Measurements from ENCODE around the gene TNNI2.
"Not testable (repeated sequence)": the region's sequence is repeated elsewhere in the genome, so short reads cannot be mapped to it uniquely, and the experiment has no call there.

The TNNI2 gene

DNA sequence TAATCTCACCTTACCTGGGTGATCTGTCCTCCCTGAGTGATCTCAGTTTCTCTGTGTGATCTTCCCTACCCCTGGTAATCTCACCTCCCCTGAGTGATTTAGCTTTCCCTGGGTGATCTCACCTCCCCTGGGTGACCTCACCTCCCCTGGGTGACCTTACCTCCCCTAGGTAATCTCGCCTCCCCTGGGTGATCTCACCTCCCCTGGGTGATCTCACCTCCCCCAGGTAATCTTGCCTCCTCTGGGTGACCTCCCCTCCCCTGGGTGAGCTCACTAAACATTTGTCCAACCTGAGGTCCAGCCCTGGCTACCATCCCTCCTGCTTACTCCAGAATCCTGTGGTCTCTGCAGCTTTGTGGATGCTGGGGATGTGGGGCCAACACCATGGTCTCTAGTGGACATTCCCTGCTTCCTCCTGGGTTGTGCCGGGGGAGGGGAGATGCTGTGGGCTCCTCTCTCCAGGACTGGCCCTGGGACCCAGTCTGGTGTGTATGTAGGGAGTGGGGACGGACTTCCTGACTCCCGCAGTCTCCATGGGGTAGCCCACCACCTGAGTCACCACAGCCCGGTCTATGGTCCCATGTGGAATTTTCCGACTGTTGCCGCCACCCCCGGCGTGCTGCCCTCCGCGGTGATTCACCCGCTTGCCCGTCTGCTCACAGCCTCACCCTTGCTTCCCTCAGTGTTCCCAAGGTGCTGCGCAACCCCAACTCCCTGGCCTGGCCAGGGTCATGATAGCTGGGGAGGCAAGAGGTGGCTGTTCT, 24.0 kb downstream of the TNNI2 start:
- DNase-seq (ENCODE audit: low spot score), result no peak

DNA sequence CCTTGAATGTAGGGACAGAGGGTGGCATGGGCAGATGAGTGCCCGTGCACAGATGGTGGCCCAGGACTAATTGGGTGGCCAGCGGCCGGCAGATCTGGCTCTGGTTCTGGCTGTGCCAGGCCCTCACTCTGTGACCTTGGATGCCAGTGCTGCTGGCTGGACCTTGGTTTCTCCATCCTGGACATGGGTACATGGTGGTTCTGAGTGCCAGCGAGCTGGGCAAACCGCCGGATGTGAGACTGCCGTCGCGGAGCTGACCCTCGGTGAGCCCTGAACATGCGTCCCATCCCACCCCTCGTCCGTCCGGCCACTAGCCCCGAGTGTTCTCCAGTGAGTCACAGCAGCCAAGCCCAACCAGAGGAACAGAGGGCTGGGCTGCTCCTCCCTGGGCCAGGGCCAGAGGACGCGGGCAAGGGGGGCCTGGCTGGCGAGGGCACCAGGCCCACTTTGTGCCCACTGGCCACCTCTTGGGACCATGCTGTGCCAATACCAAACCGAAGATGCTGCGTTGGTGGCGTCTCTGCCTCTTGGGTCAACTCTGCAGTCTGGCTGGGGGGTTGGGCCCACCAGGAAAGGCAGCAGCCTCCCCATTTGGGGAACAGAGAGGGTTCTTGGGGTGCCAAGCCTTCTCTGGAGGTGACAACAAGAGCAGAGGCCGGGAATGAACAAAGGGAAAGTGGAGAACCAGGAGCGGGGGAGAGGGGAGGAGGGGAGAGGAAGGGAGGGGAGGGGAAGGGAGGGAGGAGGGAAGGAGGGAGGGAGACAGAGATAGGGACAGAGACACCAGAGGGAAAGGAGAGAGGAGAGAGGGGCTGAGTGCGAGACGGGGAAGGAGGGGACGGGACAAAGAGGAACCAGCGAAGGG, 24.8 kb downstream of the TNNI2 start:
- peak; percentile 75 for DNase-seq (ENCODE audit: low spot score)

DNA sequence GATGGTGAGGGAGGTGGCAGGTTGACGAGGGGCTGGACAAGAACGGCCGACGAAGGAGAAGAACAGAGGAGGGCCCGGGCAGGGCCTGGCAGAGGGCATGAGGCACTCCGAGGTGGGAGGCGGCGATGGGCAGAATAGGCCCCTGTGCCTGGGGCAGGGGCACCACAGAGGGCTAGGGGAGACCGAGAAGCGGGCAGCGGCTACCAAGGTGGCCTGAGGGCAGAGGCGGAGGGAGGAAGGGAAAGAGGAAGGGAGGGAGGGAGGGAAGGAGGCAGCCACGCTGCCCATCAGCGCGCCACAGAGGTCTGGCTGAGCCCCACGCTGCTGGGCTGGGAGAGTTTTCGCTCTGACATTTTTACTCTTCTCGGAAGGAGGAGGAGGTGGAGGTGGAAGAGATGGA, 25.4 kb downstream of the TNNI2 start:
- no peak for DNase-seq (ENCODE audit: low spot score)

DNA sequence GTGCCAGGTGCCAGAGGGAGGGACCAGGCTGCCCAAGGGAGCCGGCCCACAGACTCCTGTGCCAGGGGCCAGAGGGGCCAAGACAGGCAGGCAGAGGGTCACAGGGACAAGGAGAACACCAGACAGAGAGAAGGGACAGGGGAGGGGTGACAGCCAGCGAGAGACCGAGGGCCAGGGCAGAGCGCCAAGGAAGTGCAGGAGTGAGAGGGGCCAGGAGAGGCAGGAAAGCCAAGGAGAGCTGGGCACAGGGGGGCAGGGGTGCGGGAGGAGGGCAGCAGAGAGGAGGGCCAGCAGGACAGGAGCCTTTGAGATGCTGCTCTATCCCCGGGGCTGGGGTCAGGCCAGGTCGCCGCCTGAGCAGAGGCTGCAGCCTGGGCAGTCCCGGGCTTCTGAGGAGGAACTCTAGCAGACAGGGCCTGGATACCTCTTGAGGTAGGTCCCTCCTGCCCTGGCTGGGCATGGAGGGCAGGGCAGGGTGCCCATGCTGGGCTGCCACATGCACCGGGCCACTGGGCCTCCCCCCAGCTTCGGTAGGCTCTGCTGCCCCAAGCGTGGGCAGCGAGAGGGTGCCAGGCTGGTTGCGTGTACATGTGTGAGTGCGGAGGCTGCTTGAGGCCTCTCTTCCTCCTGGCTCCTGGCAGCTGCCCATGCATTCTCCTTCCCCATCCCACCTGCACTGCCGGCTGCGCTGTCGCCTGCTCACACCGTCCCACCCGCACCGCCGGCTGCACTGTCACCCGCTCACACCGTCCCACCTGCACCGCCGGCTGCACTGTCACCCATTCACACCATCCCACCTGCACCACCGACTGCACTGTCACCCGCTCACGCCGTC, 26.3 kb downstream of the TNNI2 start:
- DNase-seq (ENCODE audit: low spot score), result no peak

DNA sequence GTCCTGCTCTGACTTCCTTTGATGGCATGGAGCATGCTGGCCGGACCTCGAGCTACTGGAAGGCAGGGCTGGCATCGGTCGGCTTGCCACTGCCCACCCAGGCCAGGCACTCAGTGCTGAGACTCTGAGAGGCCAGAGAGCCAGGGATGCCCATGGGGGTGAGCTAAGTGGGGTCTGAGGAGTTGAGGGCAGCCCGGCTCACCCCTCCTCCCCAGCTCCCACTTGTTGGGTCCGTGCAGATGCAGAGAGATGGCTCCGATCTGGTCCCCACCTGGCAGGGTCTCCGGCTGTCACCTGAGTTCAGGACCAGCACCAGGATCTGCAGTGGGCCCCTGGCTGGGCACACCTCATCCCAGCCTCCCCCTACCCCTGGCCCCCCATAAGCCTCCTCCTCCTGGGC, 27.4 kb downstream of the TNNI2 start:
- DNase-seq (ENCODE audit: low spot score), result no peak

DNA sequence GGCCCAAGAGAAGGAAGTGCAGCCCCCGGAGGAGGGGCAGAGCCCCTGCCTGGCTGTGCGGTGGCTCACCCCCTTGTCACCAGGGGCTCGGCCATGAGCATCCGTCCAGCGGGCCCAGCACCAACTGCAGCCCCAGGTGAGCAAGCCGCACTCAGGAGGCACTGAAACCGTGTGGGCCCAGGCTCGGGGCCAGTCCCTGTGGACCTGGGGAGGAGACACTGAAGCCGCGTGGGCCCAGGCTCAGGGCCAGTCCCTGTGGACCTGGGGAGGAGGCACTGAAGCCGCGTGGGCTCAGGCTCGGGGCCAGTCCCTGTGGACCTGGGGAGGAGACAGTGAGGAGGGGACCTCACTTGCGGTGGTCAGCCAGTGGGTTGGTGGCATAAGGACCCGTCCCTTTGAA, 28.0 kb downstream of the TNNI2 start:
- DNase-seq (ENCODE audit: low spot score), result no peak

DNA sequence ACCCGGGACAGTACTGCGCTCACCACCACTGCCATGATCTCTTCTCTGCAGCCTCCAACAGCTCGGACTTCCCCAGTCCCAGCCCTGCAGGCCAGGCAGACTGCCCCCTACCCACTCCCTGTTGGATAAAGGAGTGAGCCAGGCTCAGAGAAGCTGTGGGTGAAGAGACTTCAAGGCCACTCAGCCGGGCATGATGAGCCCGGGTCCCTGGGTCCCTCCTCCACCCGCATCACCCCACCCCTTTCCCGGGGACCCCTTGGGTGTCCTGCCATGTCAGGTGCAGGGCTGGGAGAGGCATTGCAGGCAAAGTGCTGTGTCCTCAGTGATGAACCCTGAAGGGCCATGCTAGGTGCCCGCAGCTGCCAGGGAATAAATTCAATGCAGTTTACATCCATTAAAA, 28.6 kb downstream of the TNNI2 start:
- no peak for DNase-seq (ENCODE audit: low spot score)

DNA sequence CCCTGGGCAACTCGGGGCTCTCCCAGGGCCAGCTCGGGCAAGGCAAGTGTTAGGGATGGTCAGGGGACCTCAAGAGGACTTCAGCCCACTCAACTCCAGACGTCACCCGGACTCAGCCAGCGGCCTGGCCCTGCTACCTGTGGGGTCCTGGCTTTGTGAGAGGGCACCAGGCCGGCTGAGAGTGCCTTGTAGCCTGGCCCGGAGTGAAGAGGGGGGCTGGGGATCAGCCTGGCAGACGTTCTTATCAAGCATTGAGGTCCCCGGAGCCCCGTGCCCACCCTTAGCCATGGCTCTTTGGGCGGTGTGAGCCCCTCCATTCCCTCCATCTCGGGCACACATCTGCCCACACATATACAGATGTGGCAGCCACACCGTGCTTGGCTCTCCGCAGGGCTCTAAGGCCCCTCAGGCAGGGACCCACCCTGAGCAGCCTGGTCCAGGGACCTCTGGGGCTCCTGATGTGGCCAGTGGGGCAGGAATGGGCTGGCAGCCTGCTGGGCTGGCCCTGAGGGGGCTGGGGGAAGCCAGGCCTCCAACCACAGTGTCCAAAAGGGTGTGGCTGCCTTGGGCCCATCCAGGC, 29.4 kb downstream of the TNNI2 start:
- DNase-seq (ENCODE audit: low spot score), result no peak

DNA sequence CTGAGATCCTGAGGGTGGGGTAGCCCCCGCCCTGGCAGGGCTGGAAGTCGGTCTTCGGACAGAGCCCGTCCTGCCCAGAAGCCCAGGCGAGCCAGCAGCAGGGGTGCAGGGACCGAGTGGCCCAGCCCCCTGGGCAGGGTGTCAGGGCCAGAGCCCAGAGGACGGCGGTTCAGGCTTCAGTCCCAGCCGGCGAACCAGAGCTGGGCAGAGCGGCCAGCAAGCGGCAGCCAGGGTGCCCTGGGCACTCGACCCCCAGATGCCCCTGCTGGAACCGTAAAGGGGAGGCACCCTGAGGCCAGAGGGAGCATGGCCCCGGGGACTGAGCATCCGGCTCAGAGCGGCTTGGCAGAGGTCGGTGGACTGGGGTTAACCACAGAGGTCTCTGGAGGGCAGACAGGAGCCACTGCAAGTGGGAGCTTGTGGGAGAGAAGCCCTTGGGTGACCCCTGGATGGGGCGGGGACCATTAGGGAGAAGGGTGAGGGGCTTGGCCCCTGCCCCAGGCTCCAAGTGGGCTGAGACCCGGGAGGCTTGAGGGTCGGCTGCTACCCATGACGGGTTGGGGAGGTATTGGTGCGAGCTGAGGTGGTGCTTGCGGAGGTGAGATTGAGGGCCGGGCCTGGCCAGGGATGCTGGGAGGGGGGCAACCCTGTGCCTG, 30.0 kb downstream of the TNNI2 start:
- no peak for DNase-seq (ENCODE audit: low spot score)

DNA sequence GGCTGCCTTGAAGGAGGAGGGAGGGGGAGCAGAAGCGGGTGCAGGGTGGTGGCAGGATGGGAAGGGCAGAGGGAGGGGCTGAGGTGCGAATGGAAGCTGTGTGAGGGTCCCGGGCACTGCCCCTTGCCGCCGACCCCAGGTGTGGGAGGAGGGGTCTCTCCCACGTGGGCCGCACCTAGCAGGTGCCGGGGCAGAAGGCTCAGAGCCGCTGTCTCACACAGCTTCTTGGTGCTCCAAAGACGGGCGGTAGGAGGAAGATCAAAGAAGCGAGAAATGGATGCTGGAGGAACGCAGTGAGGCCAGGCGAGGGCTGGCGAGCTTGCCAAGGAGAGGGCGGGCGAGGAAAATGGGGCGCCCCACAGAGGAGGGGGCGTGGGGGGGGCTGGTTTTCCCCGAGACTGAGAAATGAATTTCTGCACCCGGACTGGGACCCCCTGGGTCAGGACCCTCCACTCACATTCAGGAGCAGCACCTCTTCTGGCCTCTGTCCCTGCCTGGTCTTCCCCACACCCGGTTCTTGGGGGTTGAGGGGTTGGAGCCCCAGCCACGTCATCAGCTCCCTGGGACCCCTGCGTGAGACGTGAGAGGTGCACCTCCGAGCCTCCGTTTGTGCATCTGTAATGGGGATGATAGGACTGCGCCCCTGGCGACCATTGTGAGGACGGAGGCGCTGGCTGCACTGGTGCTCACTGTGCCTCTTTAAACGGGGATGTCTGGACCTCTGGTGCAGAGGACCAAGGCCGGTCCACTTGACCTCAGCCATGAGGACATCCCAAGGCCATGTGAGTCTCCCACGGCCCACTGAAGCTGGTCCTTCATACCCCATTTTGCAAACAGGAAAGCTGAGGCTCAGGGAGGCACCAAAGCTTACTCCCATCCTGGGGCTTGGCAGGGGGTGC, 30.9 kb downstream of the TNNI2 start:
- DNase-seq (ENCODE audit: low spot score), result no peak

DNA sequence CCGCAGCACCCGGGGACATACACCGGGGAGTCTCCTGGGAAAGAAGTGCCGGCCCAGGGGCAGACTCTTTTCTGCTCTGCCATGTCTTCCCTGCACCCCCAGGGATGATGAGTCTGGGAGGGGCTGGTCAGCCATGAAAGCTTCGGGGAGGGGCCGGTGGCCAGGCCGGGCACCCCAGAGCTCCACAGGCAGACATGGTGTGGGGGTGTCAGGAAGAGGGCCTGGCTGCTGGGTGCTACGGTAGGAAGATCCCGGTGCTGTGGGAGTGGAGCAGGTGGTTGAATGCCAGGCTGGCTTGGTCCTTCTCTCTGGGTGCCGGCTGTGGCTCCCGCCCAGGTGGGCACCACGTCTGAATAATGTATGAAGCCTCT, 31.5 kb downstream of the TNNI2 start:
- no peak for DNase-seq (ENCODE audit: low spot score)

DNA sequence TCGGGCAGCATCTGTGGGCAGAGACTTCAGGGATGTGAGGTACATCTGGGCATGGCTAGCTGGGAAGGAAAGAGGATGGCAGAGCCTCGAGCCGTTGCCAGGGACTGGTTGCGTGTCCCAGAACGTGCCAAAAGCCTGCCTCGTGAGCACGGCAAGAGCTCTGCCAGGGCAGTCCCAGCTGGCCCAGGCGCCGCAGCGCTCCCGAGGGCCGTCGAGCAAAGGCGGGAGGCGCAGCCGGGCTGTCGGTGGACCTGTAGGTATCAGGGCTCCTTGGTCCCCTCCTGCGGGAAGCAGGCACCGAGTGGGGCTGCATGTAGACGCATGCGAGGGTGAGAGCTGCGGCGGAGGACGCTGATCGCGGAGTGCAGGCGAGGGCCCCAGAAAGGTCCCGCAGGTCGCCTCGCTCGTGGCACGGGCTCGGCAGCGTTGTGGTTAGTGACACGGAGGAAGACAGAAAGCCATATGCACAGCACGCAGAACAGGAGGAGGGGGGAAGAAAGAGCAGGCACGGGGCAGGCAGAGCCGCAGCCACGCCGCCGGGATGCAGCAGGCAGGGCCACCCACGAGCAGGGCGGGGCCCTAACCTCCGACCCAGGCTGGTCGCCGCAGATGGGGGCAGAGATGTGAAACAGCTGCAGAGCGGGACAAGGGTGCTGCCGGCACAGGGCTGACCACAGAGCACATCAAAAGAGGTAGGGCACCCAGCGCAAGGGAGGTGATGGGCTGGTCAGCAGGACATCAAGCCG, 32.1 kb downstream of the TNNI2 start:
- DNase-seq (ENCODE audit: low spot score), result no peak

DNA sequence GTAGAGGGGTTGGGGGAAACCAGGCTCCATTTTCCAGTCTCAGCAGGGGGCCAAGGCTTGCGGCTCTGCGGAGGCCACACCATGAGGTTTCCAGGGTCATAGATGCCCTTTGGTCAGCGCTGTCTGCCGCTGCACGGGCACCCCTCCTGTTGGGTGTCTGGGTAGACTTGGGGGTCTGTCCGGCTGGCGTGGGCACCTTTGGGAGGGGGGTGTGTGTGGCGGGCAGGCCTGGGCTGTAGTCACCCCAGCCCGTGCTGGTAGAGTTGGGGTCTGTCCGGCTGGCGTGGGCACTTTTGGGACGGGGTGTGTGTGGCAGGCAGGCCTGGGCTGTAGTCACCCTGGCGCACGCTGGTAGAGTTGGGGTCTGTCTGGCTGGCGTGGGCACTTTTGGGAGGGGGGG, 32.8 kb downstream of the TNNI2 start:
- no peak for DNase-seq (ENCODE audit: low spot score)

DNA sequence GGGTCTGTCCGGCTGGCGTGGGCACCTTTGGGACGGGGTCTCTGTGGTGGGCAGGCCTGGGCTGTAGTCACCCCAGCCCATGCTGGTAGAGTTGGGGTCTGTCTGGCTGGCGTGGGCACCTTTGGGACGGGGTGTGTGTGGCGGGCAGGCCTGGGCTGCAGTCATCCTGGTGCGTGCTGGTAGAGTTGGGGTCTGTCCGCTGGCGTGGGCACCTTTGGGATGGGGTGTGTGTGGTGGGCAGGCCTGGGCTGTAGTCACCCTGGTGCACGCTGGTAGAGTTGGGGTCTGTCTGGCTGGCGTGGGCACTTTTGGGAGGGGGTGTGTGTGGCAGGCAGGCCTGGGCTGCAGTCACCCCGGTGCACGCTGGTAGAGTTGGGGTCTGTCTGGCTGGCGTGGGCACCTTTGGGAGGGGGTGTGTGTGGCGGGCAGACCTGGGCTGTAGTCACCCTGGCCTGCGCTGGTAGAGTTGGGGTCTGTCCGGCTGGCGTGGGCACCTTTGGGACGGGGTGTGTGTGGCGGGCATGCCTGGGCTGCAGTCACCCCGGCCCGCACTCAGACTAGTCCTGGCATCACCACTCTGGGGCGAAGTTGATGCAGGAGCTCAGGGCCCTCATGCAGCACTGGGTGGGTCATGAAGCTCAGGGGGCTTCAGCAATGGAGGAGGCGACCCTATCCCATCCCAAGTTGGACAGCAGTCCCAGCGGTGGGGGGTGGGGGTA, 33.6 kb downstream of the TNNI2 start:
- no peak for DNase-seq (ENCODE audit: low spot score)

DNA sequence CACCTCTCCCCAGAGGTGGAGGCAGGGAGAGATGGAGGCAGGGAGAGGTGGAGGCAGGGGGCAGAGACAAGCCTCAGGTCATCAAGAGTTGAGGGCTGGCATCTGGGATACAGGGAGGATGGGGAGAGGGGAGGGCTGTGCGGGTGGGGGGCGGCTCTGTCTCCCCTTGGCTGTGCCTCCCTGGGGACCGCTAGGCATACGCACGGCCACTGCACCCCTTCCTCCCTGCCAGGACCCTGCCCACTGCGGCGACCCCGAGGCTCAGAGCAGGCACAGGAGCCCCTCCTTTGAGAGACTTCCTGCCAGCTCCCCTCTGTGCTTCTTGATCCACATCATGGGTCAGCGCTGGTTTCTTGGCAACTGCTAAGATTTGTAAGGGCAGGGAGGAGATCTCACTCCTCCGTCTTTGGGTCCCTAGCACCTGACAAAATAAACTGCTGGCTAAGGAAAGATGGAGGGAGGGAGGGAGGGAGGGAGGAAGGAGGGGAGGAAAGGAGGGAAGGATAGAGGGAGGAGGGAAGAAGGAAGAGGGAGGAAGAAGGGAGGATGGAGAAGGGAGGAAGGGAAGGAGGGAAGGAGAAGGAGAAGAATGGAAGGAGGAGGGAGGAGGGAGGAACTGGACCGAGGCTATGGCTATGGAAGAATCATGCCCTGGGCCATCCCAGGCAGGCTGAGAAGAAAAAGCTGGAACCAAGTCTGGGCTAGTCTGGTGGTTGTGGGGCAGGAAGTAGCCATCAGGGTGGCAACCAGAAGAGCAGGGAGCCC, 34.4 kb downstream of the TNNI2 start:
- no peak for DNase-seq (ENCODE audit: low spot score)

DNA sequence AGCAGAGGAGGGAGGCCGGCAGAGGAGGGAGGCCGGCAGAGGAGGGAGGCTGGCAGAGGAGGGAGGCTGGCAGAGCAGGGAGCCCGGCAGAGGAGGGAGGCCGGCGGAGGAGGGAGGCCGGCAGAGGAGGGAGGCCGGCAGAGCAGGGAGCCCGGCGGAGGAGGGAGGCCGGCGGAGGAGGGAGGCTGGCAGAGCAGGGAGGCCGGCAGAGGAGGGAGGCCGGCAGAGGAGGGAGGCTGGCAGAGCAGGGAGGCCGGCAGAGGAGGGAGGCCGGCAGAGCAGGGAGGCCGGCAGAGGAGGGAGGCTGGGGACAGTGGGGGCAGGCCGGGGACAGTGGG, 35.0 kb downstream of the TNNI2 start:
- not testable (repeated sequence) for DNase-seq (ENCODE audit: low spot score)

DNA sequence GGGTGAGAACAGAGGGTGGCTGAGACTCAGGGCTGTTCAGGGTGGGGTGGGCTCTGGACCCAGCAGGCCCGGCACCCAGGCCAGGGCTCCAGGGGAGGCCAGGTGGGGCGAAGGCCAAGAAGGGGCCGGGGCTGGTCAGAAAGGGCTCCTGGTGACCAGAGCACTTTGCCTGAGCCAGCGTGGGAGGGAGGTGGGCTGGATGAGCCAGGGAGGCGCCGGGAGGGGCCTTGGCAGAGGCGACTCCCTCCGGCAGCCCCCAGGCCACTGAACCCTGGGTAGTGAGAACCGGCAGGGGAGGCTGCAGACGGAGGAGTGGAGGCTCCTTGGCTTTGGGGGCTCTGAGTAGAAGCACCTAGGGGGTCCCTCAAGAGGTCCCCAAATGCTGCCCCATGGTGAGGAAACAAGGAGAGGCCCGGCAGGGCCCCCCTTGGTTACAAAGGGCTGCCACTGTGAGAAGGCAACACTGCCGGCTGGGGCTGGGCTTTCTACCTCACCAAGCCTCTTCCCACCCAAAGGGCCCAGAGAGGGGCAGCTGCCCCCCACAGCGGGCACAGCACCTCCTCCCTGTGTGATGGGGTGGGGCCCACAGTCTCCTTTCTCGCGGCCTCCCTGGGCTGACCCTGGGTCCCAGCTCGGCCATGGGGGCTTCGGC, 35.8 kb downstream of the TNNI2 start:
- DNase-seq (ENCODE audit: low spot score), result not testable (repeated sequence)

All from ecto neural progenitor cell (in vitro differentiated cells).